IMR-90 (cell line): ENCODE data around the gene FBXW4. TPM values are rescaled to one million over a fixed set of nuclear protein-coding genes. Genes with fewer than 3 reads are reported as not detected.

Experiments used
- ATAC-seq: fragments of 200-7000 bp; cut with Tn5 transposase; 2 replicates; pipeline ENCODE4 v1.9.1; 2020; ENCODE audit warnings: low read depth, mild to moderate bottlenecking, moderate library complexity
- BruUV-seq: library from RNA; stranded (reverse); fragments of 400-500 nt; replicated peaks from 2 replicates; lab custom pipeline; 2021; lab: Mats Ljungman, UMichigan
- CTCF ChIA-PET: fragments of 300-600 bp; formaldehyde crosslinking; extraction: SDS; loops from one replicate; lab custom pipeline; 2021; ENCODE audit warnings: antibody characterized with exemption; lab: Yijun Ruan, JAX
- POLR2A ChIA-PET: fragments of 300-600 bp; sonication (Branson Sonifier 250); formaldehyde crosslinking; loops from one replicate; lab custom pipeline; 2022; ENCODE audit warnings: antibody characterized with exemption; ENCODE audit not compliant: unreplicated experiment; lab: Charles Lee
- DNase-seq: peaks from one replicate; pipeline ENCODE4 v3.0.0; 2013
- H2AFZ ChIP-seq: replicated peaks from 2 replicates; pipeline ENCODE3; 2013; ENCODE audit warnings: low read length, mild to moderate bottlenecking; ENCODE audit not compliant: poor library complexity
- H2AK5ac ChIP-seq: 2 replicates; pipeline ENCODE4 v1.6.1; 2013; ENCODE audit warnings: low read depth, low read length, inconsistent platforms
- H2AK9ac ChIP-seq: replicated peaks from 2 replicates; pipeline ENCODE3; 2013; ENCODE audit warnings: mild to moderate bottlenecking, low read depth, low read length, moderate library complexity; ENCODE audit not compliant: poor library complexity
- H2BK120ac ChIP-seq: 2 replicates; pipeline ENCODE4 v1.6.1; 2013; ENCODE audit warnings: low read depth, low read length, inconsistent platforms
- H2BK15ac ChIP-seq: 3 replicates; pipeline ENCODE4 v1.6.1; 2013; ENCODE audit warnings: low read depth, low read length, inconsistent platforms
- H2BK20ac ChIP-seq: 2 replicates; pipeline ENCODE4 v1.6.1; 2013; ENCODE audit warnings: low read depth, mild to moderate bottlenecking, inconsistent platforms, low read length, moderate library complexity
- H2BK5ac ChIP-seq: 2 replicates; pipeline ENCODE4 v1.6.1; 2013; ENCODE audit warnings: mild to moderate bottlenecking, low read depth, low read length, inconsistent platforms; ENCODE audit not compliant: poor library complexity, severe bottlenecking
- H3K14ac ChIP-seq: replicated peaks from 2 replicates; pipeline ENCODE4 v1.6.1; 2013; ENCODE audit warnings: low read depth, low read length, inconsistent platforms
- H3K18ac ChIP-seq: 2 replicates; pipeline ENCODE4 v1.6.1; 2013; ENCODE audit warnings: low read depth, low read length, control low read depth
- H3K23ac ChIP-seq: 2 replicates; pipeline ENCODE4 v1.6.1; 2013; ENCODE audit warnings: low read depth, low read length, inconsistent platforms
- H3K27ac ChIP-seq: 2 replicates; pipeline ENCODE4 v1.5.1; 2013; ENCODE audit warnings: mild to moderate bottlenecking, control low read depth, low read length; ENCODE audit not compliant: insufficient read depth
- H3K27me3 ChIP-seq: 2 replicates; pipeline ENCODE4 v1.6.1; 2013; ENCODE audit warnings: low read length; ENCODE audit not compliant: control insufficient read depth, insufficient read depth
- H3K36me3 ChIP-seq: 2 replicates; pipeline ENCODE4 v1.6.1; 2013; ENCODE audit warnings: low read length, mixed read lengths; ENCODE audit not compliant: control insufficient read depth, insufficient read depth
- H3K4ac ChIP-seq: 2 replicates; pipeline ENCODE4 v1.6.1; 2013; ENCODE audit warnings: low read depth, low read length, inconsistent platforms
- H3K4me1 ChIP-seq: 2 replicates; pipeline ENCODE4 v1.6.1; 2013; ENCODE audit warnings: low read length, mixed read lengths; ENCODE audit not compliant: control insufficient read depth, insufficient read depth
- H3K4me2 ChIP-seq: 2 replicates; pipeline ENCODE4 v1.6.1; 2013; ENCODE audit warnings: low read depth, mild to moderate bottlenecking, control low read depth, low read length, moderate library complexity
- H3K4me3 ChIP-seq: 2 replicates; pipeline ENCODE4 v1.5.1; 2013; ENCODE audit warnings: low read depth, mild to moderate bottlenecking, control low read depth, low read length, moderate library complexity; ENCODE audit not compliant: insufficient read depth
- H3K56ac ChIP-seq: 2 replicates; pipeline ENCODE4 v1.6.1; 2013; ENCODE audit warnings: low read length, inconsistent platforms; ENCODE audit not compliant: insufficient read depth; ENCODE audit errors: extremely low read depth
- H3K79me1 ChIP-seq, 2 experiments: 2 replicates each; pipeline ENCODE4 v1.6.1; 2013; ENCODE audit warnings: low read length in 2 of 2, inconsistent platforms in 1 of 2, low read depth in 1 of 2
- H3K9ac ChIP-seq: 2 replicates; pipeline ENCODE4 v1.6.1; 2013; ENCODE audit warnings: low read depth, low read length, control low read depth
- H3K9me1 ChIP-seq: 2 replicates; pipeline ENCODE4 v1.6.1; 2013; ENCODE audit warnings: low read length, inconsistent platforms; ENCODE audit not compliant: insufficient read depth
- H3K9me3 ChIP-seq: 2 replicates; pipeline ENCODE4 v1.6.1; 2013; ENCODE audit warnings: low read length; ENCODE audit not compliant: control insufficient read depth, insufficient read depth
- H4K20me1 ChIP-seq: 2 replicates; pipeline ENCODE4 v1.6.1; 2013; ENCODE audit warnings: low read length, inconsistent platforms; ENCODE audit not compliant: insufficient read depth
- H4K5ac ChIP-seq: 2 replicates; pipeline ENCODE4 v1.6.1; 2013; ENCODE audit warnings: mild to moderate bottlenecking, low read depth, low read length, control low read depth
- H4K8ac ChIP-seq, 2 experiments: 2 replicates each; pipeline ENCODE4 v1.6.1; 2013; ENCODE audit warnings: low read depth in 2 of 2, low read length in 2 of 2, control low read depth in 1 of 2, inconsistent platforms in 1 of 2
- H4K91ac ChIP-seq: 2 replicates; pipeline ENCODE4 v1.6.1; 2013; ENCODE audit warnings: low read depth, low read length, inconsistent platforms; ENCODE audit not compliant: insufficient read depth
- BHLHE40 ChIP-seq: fragments of 150-350 bp; IDR thresholded peaks from 2 replicates; pipeline ENCODE4 v1.6.1; 2016; ENCODE audit warnings: mild to moderate bottlenecking, low read depth, low read length
- CEBPB ChIP-seq: IDR thresholded peaks from 2 replicates; pipeline ENCODE4 v1.6.1; 2012; ENCODE audit warnings: low read depth, low read length, improper control_type of control experiment
- CHD1 ChIP-seq: IDR thresholded peaks from 2 replicates; pipeline ENCODE4 v1.6.1; 2012; ENCODE audit warnings: low read depth, low read length, improper control_type of control experiment
- CTCF ChIP-seq: conservative IDR thresholded peaks from 2 replicates; pipeline ENCODE4 v1.5.1; 2012; ENCODE audit warnings: mild to moderate bottlenecking, low read depth, low read length, improper control_type of control experiment
- ELK1 ChIP-seq: fragments of 150-350 bp; IDR thresholded peaks from 2 replicates; pipeline ENCODE4 v1.6.1; 2016; ENCODE audit warnings: low read depth, mild to moderate bottlenecking, low read length, moderate library complexity, borderline replicate concordance
- FOS ChIP-seq: fragments of 150-350 bp; IDR thresholded peaks from 2 replicates; pipeline ENCODE4 v1.6.1; 2016; ENCODE audit warnings: low read depth, low read length
- MAFK ChIP-seq: IDR thresholded peaks from 2 replicates; pipeline ENCODE4 v1.6.1; 2012; ENCODE audit warnings: low read depth, low read length, improper control_type of control experiment
- MAZ ChIP-seq: IDR thresholded peaks from 2 replicates; pipeline ENCODE4 v1.6.1; 2012; ENCODE audit warnings: low read depth, mild to moderate bottlenecking, low read length, improper control_type of control experiment, moderate library complexity, borderline replicate concordance
- MXI1 ChIP-seq: IDR thresholded peaks from 2 replicates; pipeline ENCODE4 v1.6.1; 2012; ENCODE audit warnings: low read depth, mild to moderate bottlenecking, low read length, moderate library complexity, borderline replicate concordance
- NFE2L2 ChIP-seq: fragments of 150-350 bp; IDR thresholded peaks from 2 replicates; pipeline ENCODE4 v1.6.1; 2016; ENCODE audit warnings: low read depth, mild to moderate bottlenecking, low read length
- POLR2A ChIP-seq: IDR thresholded peaks from 2 replicates; pipeline ENCODE4 v1.6.1; 2012; ENCODE audit warnings: mild to moderate bottlenecking, low read depth, low read length
- RAD21 ChIP-seq: IDR thresholded peaks from 2 replicates; pipeline ENCODE4 v1.6.1; 2012; ENCODE audit warnings: low read length, improper control_type of control experiment
- RCOR1 ChIP-seq: IDR thresholded peaks from 2 replicates; pipeline ENCODE4 v1.6.1; 2012; ENCODE audit warnings: mild to moderate bottlenecking, low read length, improper control_type of control experiment; ENCODE audit not compliant: insufficient replicate concordance
- RFX5 ChIP-seq: IDR thresholded peaks from 2 replicates; pipeline ENCODE4 v1.8.0; 2012; ENCODE audit warnings: low read depth, mild to moderate bottlenecking, low read length, moderate library complexity
- SMC3 ChIP-seq: fragments of 150-350 bp; IDR thresholded peaks from 2 replicates; pipeline ENCODE4 v1.6.1; 2016; ENCODE audit warnings: low read depth, mild to moderate bottlenecking, antibody characterized with exemption, low read length, moderate library complexity
- USF2 ChIP-seq: fragments of 150-350 bp; IDR thresholded peaks from 2 replicates; pipeline ENCODE4 v1.6.1; 2017; ENCODE audit warnings: mild to moderate bottlenecking, antibody characterized with exemption, low read length, low read depth
- dilution Hi-C: fragments of 300-500 bp; cut with HindIII; formaldehyde crosslinking; loops from one replicate; pipeline ENCODE4 v1.14.3; 2018; ENCODE audit warnings: low sequenced_read_pairs; ENCODE audit not compliant: unreplicated experiment
- in situ Hi-C: fragments of 300-500 bp; cut with MboI; formaldehyde crosslinking; loops from 3 replicates; pipeline ENCODE4 v1.14.3; 2019; ENCODE audit warnings: low sequenced_read_pairs, inconsistent platforms, mixed read lengths
- intact Hi-C: fragments of 100-400 bp; cut with micrococcal nuclease; formaldehyde crosslinking; loops from 2 replicates; pipeline ENCODE4 v1.10.0; 2022
- polyA plus RNA-seq, 3 experiments: library from polyadenylated mRNA; depleted of rRNA; stranded (reverse); fragments of >200 nt; gene quantifications; 2 replicates each; pipeline ENCODE4 v1.2.3, GENCODE V29; 2012; ENCODE audit warnings: low replicate concordance in 1 of 3
- total RNA-seq: library from RNA; depleted of rRNA; stranded (reverse); fragments of >200 nt; gene quantifications from 2 replicates; pipeline ENCODE4 v1.2.3, GENCODE V29; 2012

FBXW4 gene
- total and polyA plus RNA-seq, 2 of the 4 experiments (the other 2 are of a cell fraction): 19.3 to 26.7 TPM

- ATAC-seq: no peak
- no peak for DNase-seq
- no peak overlapping the region for H3K56ac ChIP-seq
- ChIA-PET POLR2A (no interaction called here), CTCF (no interaction called here)
- H4K20me1 ChIP-seq: peaks cover 4% of the 10 kb centered on the region; the same call in 1 of the 2 replicates
- H3K4me2 ChIP-seq: no peak overlapping the region
- no peak overlapping the region for H4K91ac ChIP-seq
- no peak overlapping the region for H3K23ac ChIP-seq
- no peak overlapping the region for H3K27ac ChIP-seq
- no peak for TF ChIP-seq MAFK
- TF ChIP-seq USF2: no peak
- no peak for TF ChIP-seq RFX5
- no peak for TF ChIP-seq NFE2L2
- no peak for TF ChIP-seq FOS
- no peak for TF ChIP-seq BHLHE40
- no peak for TF ChIP-seq ELK1
- TF ChIP-seq SMC3: no peak
- TF ChIP-seq CHD1: no peak
- no peak for TF ChIP-seq MAZ
- no peak for TF ChIP-seq CTCF
- no peak for TF ChIP-seq CEBPB
- no peak for TF ChIP-seq MXI1
- no peak for TF ChIP-seq POLR2A
- TF ChIP-seq RAD21: no peak
- no peak for TF ChIP-seq RCOR1
- H2AK5ac ChIP-seq: no peak overlapping the region
- no peak overlapping the region for H2BK5ac ChIP-seq
- H3K9me3 ChIP-seq: no peaks in the 10 kb centered on the region
- no peak overlapping the region for H3K4me3 ChIP-seq
- H2AFZ ChIP-seq: no peak overlapping the region
- BruUV-seq: no TSS peak
- peaks cover 37% of the 10 kb centered on the region for H3K36me3 ChIP-seq
- H3K14ac ChIP-seq: no peak overlapping the region
- H3K9ac ChIP-seq: no peak overlapping the region
- intact Hi-C loops (no loop called here), dilution Hi-C loops (no loop called here), in situ Hi-C loops (no loop called here)
- H3K18ac ChIP-seq: no peak overlapping the region
- H2BK15ac ChIP-seq: no peak overlapping the region
- H2BK120ac ChIP-seq: no peak overlapping the region
- H3K79me1 ChIP-seq: no peaks in the 10 kb centered on the region
- peaks cover 18% of the 10 kb centered on the region for H3K9me1 ChIP-seq
- no peak overlapping the region for H4K5ac ChIP-seq
- no peak overlapping the region for H4K8ac ChIP-seq
- no peak overlapping the region for H2AK9ac ChIP-seq
- H3K27me3 ChIP-seq: no peaks in the 10 kb centered on the region
- H3K4me1 ChIP-seq: peaks cover 3% of the 10 kb centered on the region; the same call in 1 of the 2 replicates
- H3K4ac ChIP-seq: no peak overlapping the region
- H2BK20ac ChIP-seq: no peak overlapping the region
These were observed 24.3 kb downstream of the FBXW4 start for GRCh38 chr10:101670635-101671034.
